Caco-2 (cell line): ENCODE measurements around the gene SEMA4D. TPM values are rescaled to one million over a fixed set of nuclear protein-coding genes. Genes with fewer than 3 reads are reported as not detected.

Experiments
- BruUV-seq: library from RNA; stranded (reverse); fragments of 400-500 nt; replicated peaks from 2 replicates; lab custom pipeline; 2021; lab: Mats Ljungman, UMichigan
- CTCF ChIA-PET: fragments of 300-600 bp; sonication (Branson Sonifier 250); formaldehyde crosslinking; loops from one replicate; lab custom pipeline; 2022; ENCODE audit warnings: antibody characterized with exemption; lab: Charles Lee
- POLR2A ChIA-PET: fragments of 300-600 bp; sonication (Branson Sonifier 250); formaldehyde crosslinking; loops from one replicate; lab custom pipeline; 2022; ENCODE audit warnings: antibody characterized with exemption; lab: Charles Lee
- DNase-seq, 2 experiments: peaks; one replicate each; pipeline versions ENCODE4 v3.0.0 to v3.0.0-alpha.2; 2020 to 2022
- H3K27me3 ChIP-seq: replicated peaks from 2 replicates; pipeline ENCODE4 v1.6.0; 2011; ENCODE audit warnings: low read length; ENCODE audit not compliant: control insufficient read depth, insufficient read depth
- H3K36me3 ChIP-seq: 2 replicates; pipeline ENCODE4 v1.5.1; 2011; ENCODE audit warnings: low read length; ENCODE audit not compliant: control insufficient read depth, insufficient read depth
- H3K4me1 ChIP-seq: fragments of 250-450 bp; sonication (Bioruptor Pico); 2 replicates; pipeline ENCODE4 v1.5.1; 2020; ENCODE audit warnings: mild to moderate bottlenecking
- H3K4me3 ChIP-seq: 2 replicates; pipeline ENCODE4 v1.5.1; 2011; ENCODE audit warnings: low read depth, mild to moderate bottlenecking, control low read depth, low read length
- H3K9me3 ChIP-seq: fragments of 250-450 bp; sonication (Bioruptor Pico); 2 replicates; pipeline ENCODE4 v1.5.1; 2020; ENCODE audit warnings: mild to moderate bottlenecking, moderate library complexity
- H3K27ac Mint-ChIP-seq: one replicate; pipeline ENCODE4 v1.8.0; 2022; ENCODE audit warnings: mixed read lengths; ENCODE audit not compliant: unreplicated experiment
- H3K27me3 Mint-ChIP-seq: one replicate; pipeline ENCODE4 v1.8.0; 2022; ENCODE audit warnings: mixed read lengths; ENCODE audit not compliant: insufficient read depth, unreplicated experiment
- H3K36me3 Mint-ChIP-seq: one replicate; pipeline ENCODE4 v1.8.0; 2022; ENCODE audit warnings: mild to moderate bottlenecking, mixed read lengths; ENCODE audit not compliant: insufficient read depth, unreplicated experiment
- H3K4me1 Mint-ChIP-seq: one replicate; pipeline ENCODE4 v1.8.0; 2022; ENCODE audit warnings: low read depth, mixed read lengths; ENCODE audit not compliant: unreplicated experiment
- H3K4me3 Mint-ChIP-seq: one replicate; pipeline ENCODE4 v1.8.0; 2022; ENCODE audit warnings: mild to moderate bottlenecking, moderate library complexity, mixed read lengths; ENCODE audit not compliant: unreplicated experiment
- H3K9me3 Mint-ChIP-seq: one replicate; pipeline ENCODE4 v1.8.0; 2022; ENCODE audit warnings: mixed read lengths; ENCODE audit not compliant: unreplicated experiment
- CTCF ChIP-seq, 2 experiments: fragments of 200-600 bp in 1 of 2; IDR thresholded peaks; 1 replicate in 1 of 2; 2 replicates in 1 of 2; pipeline versions ENCODE4 v1.5.1 to v1.8.0; 2011 to 2022; ENCODE audit warnings: antibody characterized with exemption in 1 of 2, control low read depth in 1 of 2, inconsistent platforms in 1 of 2, low read depth in 1 of 2, low read length in 1 of 2, mild to moderate bottlenecking in 1 of 2, moderate library complexity in 1 of 2; ENCODE audit not compliant: insufficient read depth in 1 of 2, severe bottlenecking in 1 of 2, unreplicated experiment in 1 of 2
- intact Hi-C: fragments of 100-400 bp; cut with micrococcal nuclease; formaldehyde crosslinking; loops from one replicate; pipeline ENCODE4 v1.10.0; 2022; ENCODE audit not compliant: unreplicated experiment
- total RNA-seq: library from RNA; stranded (reverse); gene quantifications from 2 replicates; pipeline ENCODE4 v1.2.3, GENCODE V29; 2022

The SEMA4D gene
- total RNA-seq, 1 experiment from 2014 or later, result 17.1 TPM

GRCh38 chr9:89386797-89387196, 111.1 kb downstream of the SEMA4D start:
- no peak overlapping the region for H3K4me3 ChIP-seq
- no peaks in the 10 kb centered on the region for H3K9me3 ChIP-seq
- Mint-ChIP-seq H3K27ac (no peak overlapping the region), H3K4me3 (no peak overlapping the region), H3K9me3 (no peaks in the 10 kb centered on the region), H3K36me3 (no peaks in the 10 kb centered on the region), H3K4me1 (no peaks in the 10 kb centered on the region), H3K27me3 (no peaks in the 10 kb centered on the region)
- no TSS peak for BruUV-seq
- POLR2A ChIA-PET, result no interaction called here
- no peaks in the 10 kb centered on the region for H3K27me3 ChIP-seq
- DNase-seq, result no peak
- no peak for TF ChIP-seq CTCF (IDR thresholded peaks at IDR 0.05; ENCODE audit: insufficient read depth in 1 of 2, low read depth in 1 of 2, low read length in 1 of 2, severe bottlenecking in 1 of 2, unreplicated experiment in 1 of 2)
- H3K36me3 ChIP-seq, result no peaks in the 10 kb centered on the region
- CTCF ChIA-PET, result no interaction called here
- intact Hi-C loops, result no loop called here
- peaks cover 4% of the 10 kb centered on the region; the same call in 1 of the 2 replicates for H3K4me1 ChIP-seq

- POLR2A ChIA-PET, result no interaction called here
These were observed 111.7 kb downstream of the SEMA4D start for GRCh38 chr9:89386206-89386605.

GRCh38 chr9:89384783-89385182, 113.1 kb downstream of the SEMA4D start:
- Mint-ChIP-seq H3K9me3 (no peaks in the 10 kb centered on the region), H3K27ac (no peak overlapping the region), H3K4me3 (no peak overlapping the region), H3K27me3 (no peaks in the 10 kb centered on the region), H3K36me3 (peaks cover 4% of the 10 kb centered on the region), H3K4me1 (no peaks in the 10 kb centered on the region)
- ChIA-PET POLR2A (no interaction called here), CTCF (no interaction called here)
- TF ChIP-seq CTCF (IDR thresholded peaks at IDR 0.05; ENCODE audit: insufficient read depth in 1 of 2, low read depth in 1 of 2, low read length in 1 of 2, severe bottlenecking in 1 of 2, unreplicated experiment in 1 of 2), result no peak
- Histone ChIP-seq H3K4me1 (no peaks in the 10 kb centered on the region), H3K4me3 (no peak overlapping the region), H3K9me3 (no peaks in the 10 kb centered on the region), H3K27me3 (no peaks in the 10 kb centered on the region), H3K36me3 (no peaks in the 10 kb centered on the region)
- DNase-seq, result no peak
- BruUV-seq, result no TSS peak
- intact Hi-C loops, result no loop called here

More at GRCh38 chr9:89386206-89386605, 111.7 kb downstream of the SEMA4D start:
- no peak for DNase-seq
- H3K9me3 ChIP-seq, result no peaks in the 10 kb centered on the region
- Mint-ChIP-seq H3K27ac (no peak overlapping the region), H3K4me1 (no peaks in the 10 kb centered on the region), H3K9me3 (no peaks in the 10 kb centered on the region), H3K36me3 (no peaks in the 10 kb centered on the region), H3K4me3 (no peak overlapping the region), H3K27me3 (no peaks in the 10 kb centered on the region)
- CTCF ChIA-PET, result no interaction called here
- no TSS peak for BruUV-seq
- no peaks in the 10 kb centered on the region for H3K27me3 ChIP-seq
- TF ChIP-seq CTCF (IDR thresholded peaks at IDR 0.05; ENCODE audit: insufficient read depth in 1 of 2, low read depth in 1 of 2, low read length in 1 of 2, severe bottlenecking in 1 of 2, unreplicated experiment in 1 of 2), result no peak
- H3K4me1 ChIP-seq, result peaks cover 4% of the 10 kb centered on the region; the same call in 1 of the 2 replicates
- no peak overlapping the region for H3K4me3 ChIP-seq
- intact Hi-C loops, result no loop called here
- no peaks in the 10 kb centered on the region for H3K36me3 ChIP-seq
